H9 (cell line): Measurements from ENCODE around the gene HOXC13. TPM values are rescaled to one million over a fixed set of nuclear protein-coding genes. Genes with fewer than 3 reads are reported as not detected.

ENCODE experiments used
- DNase-seq: peaks from one replicate; pipeline ENCODE4 v3.0.0-alpha.2; 2017
- H2AFZ ChIP-seq: one replicate; pipeline ENCODE4 v1.6.1; 2013; ENCODE audit warnings: mild to moderate bottlenecking, low read length, control low read depth, moderate library complexity
- H2AK5ac ChIP-seq: 2 replicates; pipeline ENCODE4 v1.6.1; 2013; ENCODE audit warnings: low read length, control low read depth, mixed read lengths; ENCODE audit not compliant: insufficient read length
- H2BK120ac ChIP-seq: one replicate; pipeline ENCODE4 v1.6.1; 2013; ENCODE audit warnings: low read depth, mild to moderate bottlenecking, low read length, control low read depth, inconsistent platforms; ENCODE audit not compliant: poor library complexity, severe bottlenecking
- H2BK12ac ChIP-seq: 2 replicates; pipeline ENCODE4 v1.6.1; 2013; ENCODE audit warnings: low read length, control low read depth, mixed read lengths, low read depth; ENCODE audit not compliant: insufficient read length
- H2BK15ac ChIP-seq: 2 replicates; pipeline ENCODE4 v1.6.1; 2013; ENCODE audit warnings: low read depth, low read length, control low read depth
- H2BK20ac ChIP-seq: one replicate; pipeline ENCODE4 v1.6.1; 2013; ENCODE audit warnings: low read depth, mild to moderate bottlenecking, low read length, control low read depth, inconsistent platforms; ENCODE audit not compliant: poor library complexity, severe bottlenecking
- H2BK5ac ChIP-seq: 2 replicates; pipeline ENCODE4 v1.6.1; 2013; ENCODE audit warnings: low read length, control low read depth, mixed read lengths; ENCODE audit not compliant: insufficient read length
- H3K14ac ChIP-seq: 2 replicates; pipeline ENCODE4 v1.6.1; 2013; ENCODE audit warnings: low read length, control low read depth; ENCODE audit not compliant: insufficient read depth
- H3K18ac ChIP-seq: 2 replicates; pipeline ENCODE4 v1.6.1; 2013; ENCODE audit warnings: low read depth, mild to moderate bottlenecking, mixed read lengths, low read length, control low read depth; ENCODE audit not compliant: insufficient read length
- H3K23ac ChIP-seq: 2 replicates; pipeline ENCODE4 v1.6.1; 2013; ENCODE audit warnings: low read length, control low read depth, mixed read lengths, low read depth; ENCODE audit not compliant: insufficient read length
- H3K23me2 ChIP-seq: 2 replicates; pipeline ENCODE4 v1.6.1; 2013; ENCODE audit warnings: low read depth, mild to moderate bottlenecking, mixed read lengths, low read length, control low read depth; ENCODE audit not compliant: insufficient read length, poor library complexity, severe bottlenecking
- H3K27ac ChIP-seq: 2 replicates; pipeline ENCODE4 v1.5.1; 2013; ENCODE audit warnings: low read length, control low read depth, mixed read lengths, low read depth; ENCODE audit not compliant: insufficient read length
- H3K27me3 ChIP-seq: 2 replicates; pipeline ENCODE4 v1.6.1; 2013; ENCODE audit warnings: low read length, control low read depth, inconsistent platforms; ENCODE audit not compliant: insufficient read depth
- H3K4ac ChIP-seq: 2 replicates; pipeline ENCODE4 v1.6.1; 2013; ENCODE audit warnings: low read depth, mild to moderate bottlenecking, control low read depth, inconsistent platforms, low read length, moderate library complexity
- H3K4me1 ChIP-seq: 2 replicates; pipeline ENCODE4 v1.6.1; 2013; ENCODE audit warnings: low read length, control low read depth, inconsistent platforms; ENCODE audit not compliant: insufficient read depth
- H3K4me2 ChIP-seq: 2 replicates; pipeline ENCODE4 v1.6.1; 2013; ENCODE audit warnings: low read length, control low read depth, mixed read lengths; ENCODE audit not compliant: insufficient read length, insufficient read depth
- H3K56ac ChIP-seq: 2 replicates; pipeline ENCODE4 v1.6.1; 2013; ENCODE audit warnings: low read depth, mild to moderate bottlenecking, mixed read lengths, low read length, control low read depth; ENCODE audit not compliant: insufficient read length
- H3K79me1 ChIP-seq: 2 replicates; pipeline ENCODE4 v1.6.1; 2013; ENCODE audit warnings: low read depth, mild to moderate bottlenecking, moderate library complexity, low read length, control low read depth, inconsistent platforms; ENCODE audit not compliant: insufficient read depth, poor library complexity, severe bottlenecking
- H3K79me2 ChIP-seq: 2 replicates; pipeline ENCODE4 v1.6.1; 2013; ENCODE audit warnings: low read length, control low read depth, inconsistent platforms; ENCODE audit not compliant: insufficient read depth
- H3K9ac ChIP-seq: 2 replicates; pipeline ENCODE4 v1.6.1; 2013; ENCODE audit warnings: low read length, control low read depth, mixed read lengths; ENCODE audit not compliant: insufficient read length; ENCODE audit errors: extremely low read depth
- H3K9me3 ChIP-seq: one replicate; pipeline ENCODE4 v1.6.1; 2013; ENCODE audit warnings: low read depth, low read length, inconsistent platforms; ENCODE audit not compliant: control insufficient read depth
- H3T11ph ChIP-seq: one replicate; pipeline ENCODE4 v1.6.1; 2013; ENCODE audit warnings: mild to moderate bottlenecking, low read length, control low read depth, inconsistent platforms
- H4K20me1 ChIP-seq: one replicate; pipeline ENCODE4 v1.6.1; 2013; ENCODE audit not compliant: control insufficient read depth, insufficient read length, insufficient read depth
- H4K5ac ChIP-seq: 2 replicates; pipeline ENCODE4 v1.6.1; 2013; ENCODE audit warnings: low read depth, mild to moderate bottlenecking, mixed read lengths, low read length, control low read depth; ENCODE audit not compliant: insufficient read length
- H4K8ac ChIP-seq: replicated peaks from 2 replicates; pipeline ENCODE4 v1.6.1; 2013; ENCODE audit warnings: low read length, control low read depth, mixed read lengths, low read depth; ENCODE audit not compliant: insufficient read length
- H4K91ac ChIP-seq: 2 replicates; pipeline ENCODE4 v1.6.1; 2013; ENCODE audit warnings: low read depth, mild to moderate bottlenecking, moderate library complexity, mixed read lengths, low read length, control low read depth; ENCODE audit not compliant: insufficient read length
- H3K27ac Mint-ChIP-seq, 3 experiments: 2 replicates in 2 of 3; 3 replicates in 1 of 3; pipeline ENCODE4 v1.8.0; 2020 to 2021; ENCODE audit warnings: mixed read lengths in 3 of 3, mild to moderate bottlenecking in 1 of 3, moderate library complexity in 1 of 3
- H3K27me3 Mint-ChIP-seq: 2 replicates; pipeline ENCODE4 v1.8.0; 2021; ENCODE audit warnings: low read depth, mild to moderate bottlenecking, moderate library complexity, mixed read lengths
- H3K36me3 Mint-ChIP-seq, 3 experiments: 2 replicates in 2 of 3; 3 replicates in 1 of 3; pipeline ENCODE4 v1.8.0; 2020 to 2021; ENCODE audit warnings: low read depth in 3 of 3, mixed read lengths in 3 of 3; ENCODE audit not compliant: insufficient read depth in 1 of 3
- H3K4me1 Mint-ChIP-seq, 2 experiments: 2 replicates each; pipeline ENCODE4 v1.8.0; 2020; ENCODE audit warnings: mixed read lengths in 2 of 2
- H3K4me3 Mint-ChIP-seq, 2 experiments: 2 replicates in 1 of 2; 3 replicates in 1 of 2; pipeline ENCODE4 v1.8.0; 2020 to 2021; ENCODE audit warnings: mild to moderate bottlenecking in 2 of 2, mixed read lengths in 2 of 2, moderate library complexity in 1 of 2
- H3K9me3 Mint-ChIP-seq, 2 experiments: 2 replicates in 1 of 2; 3 replicates in 1 of 2; pipeline ENCODE4 v1.8.0; 2020; ENCODE audit warnings: mild to moderate bottlenecking in 2 of 2, mixed read lengths in 2 of 2, moderate library complexity in 1 of 2
- WGBS: extraction: QIAGEN DNeasy Blood & Tissue Kit; methylation state at CpG from one replicate; pipeline ENCODE4 v1.1.7; 2013; ENCODE audit warnings: missing lambda C conversion rate, low lambda C conversion rate, mixed read lengths; ENCODE audit not compliant: insufficient read length; ENCODE audit errors: extremely low coverage; 5-methylcytosine and 5-hydroxymethylcytosine counted together
- total RNA-seq: library from RNA; stranded (reverse); gene quantifications from 2 replicates; pipeline ENCODE4 v1.2.1, GENCODE V29; 2021
- TF ChIP-seq, protein P1 (sequence below): fragments of 200-600 bp; sonication (generic); conservative IDR thresholded peaks from 3 replicates; pipeline ENCODE4 v1.8.0; 2021; ENCODE audit warnings: antibody characterized with exemption, mild to moderate bottlenecking

The HOXC13 gene
- total RNA-seq, 1 experiment from 2014 or later: not detected

DNA sequence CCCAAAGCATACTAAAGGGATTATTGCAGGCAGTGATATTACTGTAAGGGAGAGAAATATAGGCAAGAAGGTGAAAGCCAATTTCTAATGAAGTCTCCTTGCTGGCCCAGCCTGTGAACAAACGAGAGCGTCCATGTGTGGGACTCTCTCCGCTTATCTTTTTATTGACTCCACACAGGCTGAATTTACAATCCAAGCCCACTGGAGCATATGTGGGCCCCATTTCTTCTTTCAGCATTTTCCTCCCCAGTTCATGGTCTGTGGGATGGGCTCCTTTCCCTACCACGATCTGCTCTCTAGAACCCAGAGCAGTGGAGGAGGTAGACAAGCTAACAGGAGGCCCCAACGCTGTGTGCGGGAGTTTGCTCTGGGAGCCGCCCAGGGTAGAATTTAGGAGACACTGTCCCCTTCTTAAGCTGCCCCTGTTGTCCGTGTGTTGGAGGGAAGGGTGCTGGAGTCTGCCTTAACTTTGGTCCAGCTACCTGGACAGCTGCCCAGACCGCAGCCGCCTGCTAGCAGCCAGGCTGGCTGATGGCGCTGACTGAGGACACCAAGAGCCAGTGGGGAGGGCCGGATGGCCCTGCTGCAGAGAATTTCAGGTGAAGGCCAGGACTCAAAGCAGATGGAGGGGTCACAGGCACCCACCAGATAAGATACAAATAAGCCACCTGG, 31.1 kb downstream of the HOXC13 start:
- H3K27ac Mint-ChIP-seq: no peak overlapping the region
- peaks cover 0 to 5% (median 1%) of the 10 kb centered on the region in 3 experiments; a peak in 2 of 7 replicates for H3K36me3 Mint-ChIP-seq
- Histone ChIP-seq H2BK5ac (no peak overlapping the region), H4K91ac (no peak overlapping the region), H3K79me1 (no peaks in the 10 kb centered on the region), H2AFZ (no peak overlapping the region), H3K18ac (no peak overlapping the region), H2BK12ac (no peak overlapping the region), H3K56ac (no peak overlapping the region), H3K4ac (no peak overlapping the region), H3K27me3 (peaks cover 95% of the 10 kb centered on the region), H2BK20ac (no peak overlapping the region), H4K8ac (no peak overlapping the region), H3K4me1 (no peaks in the 10 kb centered on the region), H3K27ac (no peak overlapping the region), H3K23me2 (no peaks in the 10 kb centered on the region), H2BK120ac (no peak overlapping the region), H4K20me1 (no peaks in the 10 kb centered on the region), H3K79me2 (no peaks in the 10 kb centered on the region), H2BK15ac (no peak overlapping the region), H3K4me2 (no peak overlapping the region), H4K5ac (no peak overlapping the region), H3K9me3 (no peaks in the 10 kb centered on the region), H3K9ac (no peak overlapping the region), H3K14ac (no peak overlapping the region), H3T11ph (no peak overlapping the region), H2AK5ac (no peak overlapping the region), H3K23ac (no peak overlapping the region)
- peaks cover 2 to 9% of the 10 kb centered on the region in 2 experiments; a peak in 2 of 5 replicates for H3K9me3 Mint-ChIP-seq
- peaks cover 100% of the 10 kb centered on the region for H3K27me3 Mint-ChIP-seq
- no peak overlapping the region for H3K4me3 Mint-ChIP-seq
- H3K4me1 Mint-ChIP-seq: peaks cover 14 to 21% of the 10 kb centered on the region in 2 experiments
- TF ChIP-seq, protein P1, sequence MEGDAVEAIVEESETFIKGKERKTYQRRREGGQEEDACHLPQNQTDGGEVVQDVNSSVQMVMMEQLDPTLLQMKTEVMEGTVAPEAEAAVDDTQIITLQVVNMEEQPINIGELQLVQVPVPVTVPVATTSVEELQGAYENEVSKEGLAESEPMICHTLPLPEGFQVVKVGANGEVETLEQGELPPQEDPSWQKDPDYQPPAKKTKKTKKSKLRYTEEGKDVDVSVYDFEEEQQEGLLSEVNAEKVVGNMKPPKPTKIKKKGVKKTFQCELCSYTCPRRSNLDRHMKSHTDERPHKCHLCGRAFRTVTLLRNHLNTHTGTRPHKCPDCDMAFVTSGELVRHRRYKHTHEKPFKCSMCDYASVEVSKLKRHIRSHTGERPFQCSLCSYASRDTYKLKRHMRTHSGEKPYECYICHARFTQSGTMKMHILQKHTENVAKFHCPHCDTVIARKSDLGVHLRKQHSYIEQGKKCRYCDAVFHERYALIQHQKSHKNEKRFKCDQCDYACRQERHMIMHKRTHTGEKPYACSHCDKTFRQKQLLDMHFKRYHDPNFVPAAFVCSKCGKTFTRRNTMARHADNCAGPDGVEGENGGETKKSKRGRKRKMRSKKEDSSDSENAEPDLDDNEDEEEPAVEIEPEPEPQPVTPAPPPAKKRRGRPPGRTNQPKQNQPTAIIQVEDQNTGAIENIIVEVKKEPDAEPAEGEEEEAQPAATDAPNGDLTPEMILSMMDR: no peak
- DNase-seq: no peak
- WGBS: no CpG with 5 or more reads among the region's 12 CpGs
